ENCODE data around the gene FSD1L.

- TF ChIP-seq, protein P1, sequence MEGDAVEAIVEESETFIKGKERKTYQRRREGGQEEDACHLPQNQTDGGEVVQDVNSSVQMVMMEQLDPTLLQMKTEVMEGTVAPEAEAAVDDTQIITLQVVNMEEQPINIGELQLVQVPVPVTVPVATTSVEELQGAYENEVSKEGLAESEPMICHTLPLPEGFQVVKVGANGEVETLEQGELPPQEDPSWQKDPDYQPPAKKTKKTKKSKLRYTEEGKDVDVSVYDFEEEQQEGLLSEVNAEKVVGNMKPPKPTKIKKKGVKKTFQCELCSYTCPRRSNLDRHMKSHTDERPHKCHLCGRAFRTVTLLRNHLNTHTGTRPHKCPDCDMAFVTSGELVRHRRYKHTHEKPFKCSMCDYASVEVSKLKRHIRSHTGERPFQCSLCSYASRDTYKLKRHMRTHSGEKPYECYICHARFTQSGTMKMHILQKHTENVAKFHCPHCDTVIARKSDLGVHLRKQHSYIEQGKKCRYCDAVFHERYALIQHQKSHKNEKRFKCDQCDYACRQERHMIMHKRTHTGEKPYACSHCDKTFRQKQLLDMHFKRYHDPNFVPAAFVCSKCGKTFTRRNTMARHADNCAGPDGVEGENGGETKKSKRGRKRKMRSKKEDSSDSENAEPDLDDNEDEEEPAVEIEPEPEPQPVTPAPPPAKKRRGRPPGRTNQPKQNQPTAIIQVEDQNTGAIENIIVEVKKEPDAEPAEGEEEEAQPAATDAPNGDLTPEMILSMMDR (IDR thresholded peaks at IDR 0.05; ENCODE audit: low read length): no peak
- TF ChIP-seq EZH2 (optimal IDR thresholded peaks at IDR 0.05; ENCODE audit: low read depth, low read length): no peak
Measured at GRCh38 chr9:105443121-105443520, 4.7 kb upstream of the FSD1L start.
